Suppressor macrophage treated with lipopolysaccharide for 1 hour (primary cell): ENCODE measurements around the gene TGM2.

ENCODE experiments used
- DNase-seq, 3 donors: peaks; one replicate each; pipeline ENCODE4 v3.0.0-alpha.2; 2020 to 2022

TGM2 gene

DNA sequence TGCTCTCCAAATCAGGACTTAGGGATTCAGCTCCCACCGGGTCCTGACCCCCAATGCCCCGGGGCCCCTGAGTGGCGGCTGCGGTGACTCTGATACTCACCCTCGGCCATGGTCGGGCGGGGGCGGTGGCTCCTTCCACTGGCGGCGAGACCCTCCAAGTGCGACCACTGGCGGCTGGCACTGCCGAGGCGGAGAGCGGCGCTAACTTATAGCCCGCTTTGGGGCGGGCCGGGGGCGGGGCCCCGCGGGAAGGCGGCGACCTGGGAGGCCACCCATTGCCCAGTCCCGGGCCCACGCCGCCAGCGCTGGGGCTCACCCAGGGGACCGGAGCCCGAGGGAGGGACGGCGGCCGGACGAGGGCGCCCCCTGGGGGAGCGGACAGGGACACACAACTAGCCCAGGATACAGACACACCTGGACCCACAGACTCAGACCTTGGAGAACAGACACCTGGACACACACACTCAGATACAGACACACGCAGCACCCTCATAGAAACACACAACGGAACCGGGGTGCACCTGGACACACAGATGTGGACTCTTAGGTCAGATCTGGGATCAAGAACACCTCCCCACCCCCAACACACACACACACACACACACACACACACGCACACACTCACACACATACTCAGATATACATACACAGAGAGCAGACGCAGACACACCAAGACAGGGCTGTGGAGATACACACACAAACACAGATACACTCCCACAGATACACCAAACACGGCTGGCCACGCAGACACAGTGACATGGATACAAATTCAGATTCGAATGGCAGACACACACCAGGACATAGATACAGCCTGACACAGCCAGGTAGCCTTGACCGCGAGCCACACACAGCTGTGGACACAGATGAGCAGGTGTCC lies at the start of gene TGM2:
Gene TGM2, minus strand, starts transcription at position 182 of the 877 bp plus-strand sequence. Its CDS starts 72 bp downstream, at position 110.
- peak; percentile 91 to 97 (median 93) for DNase-seq

GRCh38 chr20:38214256-38215193 lies 49.5 kb upstream of the TGM2 start:
- no peak for DNase-seq

DNA sequence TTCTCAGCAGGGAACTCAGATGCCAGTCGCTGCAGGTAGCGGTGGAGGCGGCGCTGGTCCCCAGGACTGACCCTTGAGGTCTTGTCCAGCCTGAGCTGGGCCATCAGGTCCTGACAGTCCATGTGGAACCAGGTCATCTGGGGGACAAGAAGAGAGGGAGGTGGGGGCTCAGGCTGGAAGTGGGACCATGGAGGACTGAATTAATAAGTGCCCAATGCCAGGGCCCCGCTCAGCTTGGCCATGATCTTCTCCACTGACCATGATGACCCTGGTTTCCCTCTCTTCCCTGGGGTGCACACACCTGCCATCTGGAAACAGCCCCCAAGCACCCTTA lies 48.5 kb upstream of the TGM2 start:
- DNase-seq: no peak

GRCh38 chr20:38212806-38213606 lies 47.9 kb upstream of the TGM2 start:
- DNase-seq: no peak

DNA sequence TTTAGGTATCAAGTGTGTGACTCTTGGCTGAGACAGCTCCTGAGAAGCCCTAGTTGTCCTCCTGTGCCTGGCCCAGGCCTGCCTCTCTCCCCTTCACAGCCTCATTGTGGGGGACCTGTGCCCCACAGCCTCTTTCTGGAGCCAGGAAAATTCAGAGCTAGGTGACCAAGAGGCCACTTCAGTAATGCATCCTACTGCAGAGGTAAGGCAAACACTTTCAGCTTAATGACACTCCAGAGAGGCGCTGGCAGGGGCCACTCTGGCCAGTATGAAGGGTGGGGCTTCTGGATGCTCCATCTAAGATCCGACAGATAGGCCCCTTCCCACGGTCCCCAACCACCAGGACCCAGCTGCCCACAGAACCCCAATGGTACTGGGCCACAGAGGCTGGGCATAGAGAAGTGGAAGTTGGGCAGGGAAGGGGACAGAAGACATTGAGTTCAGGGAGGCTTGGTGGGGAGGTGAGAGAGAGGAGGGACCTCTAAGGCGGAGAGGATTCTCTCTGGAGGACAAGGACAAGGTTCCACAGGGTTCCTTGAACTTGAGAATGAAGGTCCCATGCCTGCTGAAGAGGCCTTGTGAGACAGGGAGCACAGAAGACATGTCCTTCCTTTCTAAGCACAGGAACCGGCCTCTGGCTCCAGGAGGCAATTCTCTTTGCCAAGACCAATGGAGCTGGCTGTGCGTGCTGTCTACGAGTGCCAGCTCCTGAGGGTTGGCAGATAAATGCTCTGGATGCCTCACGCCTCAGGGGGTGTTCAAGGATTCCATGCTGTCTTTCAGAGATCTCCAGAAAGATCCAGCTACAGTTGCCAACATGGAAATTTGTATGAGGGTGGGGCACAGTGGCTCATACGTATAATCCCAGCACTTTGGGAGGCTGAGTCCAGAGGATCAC lies 46.4 kb upstream of the TGM2 start:
- DNase-seq: no peak

DNA sequence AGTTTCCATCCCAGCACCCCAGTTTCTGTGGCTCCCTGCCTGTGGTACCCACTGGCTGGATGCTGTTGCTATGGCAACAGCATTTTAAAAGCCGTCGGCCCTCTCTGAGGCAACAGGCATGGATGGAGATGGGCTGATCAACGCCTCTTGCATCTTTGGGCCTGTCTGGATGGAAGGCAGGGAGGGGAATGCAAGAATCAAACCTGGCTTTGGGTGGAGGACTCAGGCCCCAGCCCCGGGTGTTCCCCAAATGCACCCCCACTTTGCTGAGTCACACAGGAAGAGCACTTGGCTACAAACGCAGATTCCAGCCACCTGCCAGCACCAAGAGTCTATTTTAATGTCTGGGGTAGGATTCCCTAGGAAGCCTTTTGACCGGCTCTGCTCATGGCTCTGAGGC lies 45.7 kb upstream of the TGM2 start:
- peak in 2 of 3 donors; percentile 34 for DNase-seq

GRCh38 chr20:38209736-38210405 lies 44.8 kb upstream of the TGM2 start:
- DNase-seq: no peak

DNA sequence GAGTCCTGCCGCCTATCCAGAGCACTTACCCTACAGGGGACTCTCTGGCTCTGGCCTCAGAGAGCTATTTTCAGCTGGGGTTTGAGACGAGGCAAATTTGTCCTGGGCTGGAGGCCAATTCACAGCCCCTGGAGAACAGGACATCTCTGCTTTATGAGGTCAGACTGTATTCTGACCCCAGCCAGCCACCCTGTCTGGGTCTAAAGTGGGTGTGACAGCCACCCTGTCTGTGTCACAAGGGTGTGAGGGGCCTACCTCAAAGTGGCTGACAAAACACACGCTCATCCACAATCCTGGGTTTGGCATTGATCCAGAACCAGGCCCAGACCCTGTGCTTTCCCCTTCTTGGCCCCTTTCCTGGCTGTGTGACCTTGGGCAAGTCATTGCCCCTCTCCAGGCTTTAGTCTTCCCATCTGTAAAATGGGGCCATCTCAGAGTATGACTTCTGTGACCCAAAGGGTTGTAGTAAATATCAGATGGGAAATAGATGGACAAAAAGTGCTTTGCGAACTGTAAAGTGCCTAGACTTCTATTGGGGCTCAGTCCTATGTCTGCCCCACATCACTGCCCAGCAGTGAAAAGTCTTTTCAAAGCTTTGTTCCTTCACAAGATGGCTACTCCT lies 44.1 kb upstream of the TGM2 start:
- no peak for DNase-seq

GRCh38 chr20:38208523-38208922 lies 43.5 kb upstream of the TGM2 start:
- no peak for DNase-seq

GRCh38 chr20:38208088-38208487 lies 43.0 kb upstream of the TGM2 start:
- DNase-seq: no peak

GRCh38 chr20:38207621-38208020 lies 42.6 kb upstream of the TGM2 start:
- no peak for DNase-seq

- peak in 2 of 3 donors; percentile 34 to 36 for DNase-seq
Observed at GRCh38 chr20:38205001-38205400, 39.9 kb upstream of the TGM2 start.

DNA sequence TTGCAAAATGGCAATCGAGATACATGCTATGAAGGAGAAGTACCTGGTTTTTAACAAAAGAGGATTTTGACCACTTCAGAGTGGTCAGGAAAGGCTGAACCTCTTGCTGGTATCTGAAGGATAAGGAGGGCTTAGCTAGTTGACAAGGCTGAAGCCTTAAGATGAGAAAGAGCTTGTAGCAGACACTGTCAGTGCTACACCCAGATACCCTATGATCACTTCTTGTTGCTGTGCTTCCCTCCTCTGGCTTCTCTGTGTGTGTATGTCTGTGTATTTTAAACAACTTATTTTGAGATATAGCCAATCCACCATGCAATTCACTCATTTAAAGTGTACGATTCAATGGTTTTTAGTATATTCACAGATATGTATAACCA lies 38.9 kb upstream of the TGM2 start:
- DNase-seq: no peak

- DNase-seq: no peak
Observed at GRCh38 chr20:38203337-38203980, 38.4 kb upstream of the TGM2 start.

DNA sequence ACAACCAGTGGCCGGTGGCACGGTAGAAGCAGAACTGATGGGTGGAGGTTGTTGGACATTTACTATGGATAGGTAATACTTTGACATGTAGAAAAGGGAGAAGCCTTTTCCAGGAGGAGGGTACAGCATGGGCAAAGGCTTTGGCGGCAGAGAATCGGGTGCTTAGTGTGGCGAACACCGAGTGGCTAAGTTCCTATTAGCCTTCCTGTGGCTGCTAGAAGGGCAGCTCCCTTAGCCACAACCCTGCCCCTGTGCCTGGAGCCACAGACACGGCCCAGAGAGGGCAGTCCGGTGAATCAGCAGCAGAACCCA lies 37.9 kb upstream of the TGM2 start:
- no peak for DNase-seq

DNA sequence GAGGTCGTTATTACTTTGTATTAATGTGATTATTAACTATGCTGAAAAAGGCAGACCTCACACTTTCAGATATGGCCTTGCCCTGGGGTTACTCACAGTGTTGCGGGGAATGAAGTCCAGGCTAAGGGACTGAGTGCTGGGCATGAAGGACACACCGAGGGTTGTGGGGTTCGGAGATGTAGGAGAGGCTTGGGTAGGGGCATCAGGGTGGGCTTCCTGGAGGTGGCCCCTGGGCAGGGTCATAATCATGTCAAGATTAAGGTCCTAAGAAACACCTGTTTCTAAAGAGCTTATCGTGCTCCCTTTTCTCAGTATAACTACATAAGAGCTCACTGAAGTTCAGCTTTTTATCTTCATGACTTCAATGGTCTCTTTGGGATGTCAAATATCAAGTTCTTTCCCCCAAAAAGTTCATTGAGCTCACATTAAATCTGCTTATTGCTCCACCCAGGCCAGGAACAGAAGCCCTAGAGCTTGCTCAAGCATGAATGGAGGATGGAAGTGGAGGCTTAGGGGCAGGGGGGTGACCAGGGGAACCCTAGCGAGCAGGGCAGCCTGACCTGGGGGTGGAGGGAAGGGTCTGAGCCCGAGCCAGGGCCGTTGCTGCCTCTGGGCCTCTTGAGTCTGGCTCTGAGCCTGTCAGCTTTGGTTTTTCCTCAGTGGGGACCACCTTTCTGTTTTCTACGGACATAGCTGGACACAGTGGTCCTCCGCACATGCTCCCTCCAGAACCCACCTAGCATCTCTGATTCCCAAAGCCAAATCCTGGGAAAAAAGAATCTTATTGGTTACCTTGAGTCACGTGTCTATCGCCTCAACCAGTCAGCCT lies 37.3 kb upstream of the TGM2 start:
- no peak for DNase-seq

- DNase-seq: peak; percentile 94 to 96 (median 95)
Observed at GRCh38 chr20:38201356-38201755, 36.3 kb upstream of the TGM2 start.

DNA sequence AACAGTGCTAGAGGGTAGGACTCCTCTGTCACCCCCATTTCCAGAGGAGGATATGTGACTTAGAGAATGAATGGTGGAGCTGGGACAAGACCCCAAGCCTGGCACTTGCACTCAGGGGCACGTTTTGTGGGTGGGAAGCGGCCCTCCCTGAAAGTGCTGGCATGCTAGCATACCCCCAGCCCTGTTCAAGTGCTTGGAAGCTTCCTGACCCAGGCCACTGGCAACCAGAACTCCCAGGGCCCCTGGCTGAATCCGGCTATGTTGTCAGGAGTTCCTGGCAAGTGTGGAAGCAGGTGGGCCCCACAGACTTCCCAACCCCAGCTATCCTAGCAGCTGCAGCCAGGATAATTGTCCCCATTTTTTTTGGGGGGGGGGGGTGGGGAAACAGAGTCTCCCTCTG lies 35.6 kb upstream of the TGM2 start:
- no peak for DNase-seq
